SU-DHL-6 (cell line): Measurements from ENCODE around the gene LUC7L.

Experiments used
- EZH2phosphoT487 ChIP-seq: fragments of 200-600 bp; sonication (generic), shearing (Covaris generic); conservative IDR thresholded peaks from 2 replicates; pipeline ENCODE4 v1.6.1; 2018; ENCODE audit warnings: mild to moderate bottlenecking, antibody characterized with exemption, low read length, moderate library complexity, mixed read lengths
- TF ChIP-seq, protein P1 (sequence below): fragments of 200-600 bp; sonication (generic); IDR thresholded peaks from one replicate; pipeline ENCODE4 v1.5.1; 2017; ENCODE audit warnings: antibody characterized with exemption, mild to moderate bottlenecking, low read length, moderate library complexity; ENCODE audit not compliant: insufficient read depth, poor library complexity, severe bottlenecking

DNA sequence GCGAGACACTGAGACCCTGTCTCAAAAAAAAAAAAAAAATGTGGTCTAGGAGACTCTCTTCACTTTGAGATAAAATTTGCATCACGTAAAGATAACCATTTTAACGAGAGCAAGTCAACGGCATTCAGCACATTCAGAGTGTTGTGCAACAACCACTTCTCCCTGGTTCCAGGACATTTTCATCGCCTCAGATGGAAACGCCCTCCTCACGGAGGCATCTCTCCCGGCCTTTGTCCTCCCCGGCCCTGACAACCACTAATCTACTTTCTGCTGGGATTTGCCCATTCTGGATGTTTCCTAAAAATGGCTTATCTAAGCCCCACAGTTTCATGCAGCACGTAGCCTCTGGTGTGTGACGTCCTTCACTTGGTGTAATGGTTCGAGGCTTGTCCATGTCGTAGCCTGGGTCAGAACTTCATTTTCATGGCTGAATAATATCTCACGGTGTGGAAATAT lies 84.4 kb downstream of the LUC7L start:
- TF ChIP-seq, protein P1, sequence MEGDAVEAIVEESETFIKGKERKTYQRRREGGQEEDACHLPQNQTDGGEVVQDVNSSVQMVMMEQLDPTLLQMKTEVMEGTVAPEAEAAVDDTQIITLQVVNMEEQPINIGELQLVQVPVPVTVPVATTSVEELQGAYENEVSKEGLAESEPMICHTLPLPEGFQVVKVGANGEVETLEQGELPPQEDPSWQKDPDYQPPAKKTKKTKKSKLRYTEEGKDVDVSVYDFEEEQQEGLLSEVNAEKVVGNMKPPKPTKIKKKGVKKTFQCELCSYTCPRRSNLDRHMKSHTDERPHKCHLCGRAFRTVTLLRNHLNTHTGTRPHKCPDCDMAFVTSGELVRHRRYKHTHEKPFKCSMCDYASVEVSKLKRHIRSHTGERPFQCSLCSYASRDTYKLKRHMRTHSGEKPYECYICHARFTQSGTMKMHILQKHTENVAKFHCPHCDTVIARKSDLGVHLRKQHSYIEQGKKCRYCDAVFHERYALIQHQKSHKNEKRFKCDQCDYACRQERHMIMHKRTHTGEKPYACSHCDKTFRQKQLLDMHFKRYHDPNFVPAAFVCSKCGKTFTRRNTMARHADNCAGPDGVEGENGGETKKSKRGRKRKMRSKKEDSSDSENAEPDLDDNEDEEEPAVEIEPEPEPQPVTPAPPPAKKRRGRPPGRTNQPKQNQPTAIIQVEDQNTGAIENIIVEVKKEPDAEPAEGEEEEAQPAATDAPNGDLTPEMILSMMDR: no peak
- TF ChIP-seq EZH2phosphoT487: no peak
